GM23338 (cell line): ENCODE measurements around the gene SEMA3C. TPM values are rescaled to one million over a fixed set of nuclear protein-coding genes. Genes with fewer than 3 reads are reported as not detected.

Experiments used
- ATAC-seq: fragments of 200-7000 bp; cut with Tn5 transposase; 3 replicates; pipeline ENCODE4 v1.9.1; 2020
- DNase-seq: peaks from one replicate; pipeline ENCODE4 v3.0.0-alpha.2; 2015; ENCODE audit warnings: low spot score
- H2AFZ ChIP-seq: fragments of 200-600 bp; sonication (generic); 2 replicates; pipeline ENCODE4 v1.8.0; 2016; ENCODE audit warnings: antibody characterized with exemption, mild to moderate bottlenecking, moderate library complexity
- H3F3A ChIP-seq: fragments of 200-600 bp; sonication (generic); replicated peaks from 2 replicates; pipeline ENCODE4 v1.8.0; 2017; ENCODE audit warnings: antibody characterized with exemption, mixed run types, low read depth
- H3K27ac ChIP-seq: fragments of 200-600 bp; sonication (generic); 2 replicates; pipeline ENCODE4 v1.6.1; 2016; ENCODE audit warnings: low read depth
- H3K27me3 ChIP-seq: fragments of 200-600 bp; sonication (generic); 2 replicates; pipeline ENCODE4 v1.8.0; 2016; ENCODE audit warnings: mild to moderate bottlenecking, mixed run types, moderate library complexity; ENCODE audit not compliant: insufficient read depth
- H3K36me3 ChIP-seq: fragments of 200-600 bp; sonication (generic); 2 replicates; pipeline ENCODE4 v1.8.0; 2016; ENCODE audit warnings: mild to moderate bottlenecking; ENCODE audit not compliant: insufficient read depth
- H3K4me1 ChIP-seq: fragments of 200-600 bp; sonication (generic); 2 replicates; pipeline ENCODE4 v1.8.0; 2016; ENCODE audit warnings: mild to moderate bottlenecking, moderate library complexity; ENCODE audit not compliant: insufficient read depth
- H3K4me2 ChIP-seq: fragments of 200-600 bp; sonication (generic); 2 replicates; pipeline ENCODE4 v1.7.1; 2017; ENCODE audit warnings: mixed run types
- H3K4me3 ChIP-seq: fragments of 200-600 bp; sonication (generic); 2 replicates; pipeline ENCODE4 v1.6.1; 2016; ENCODE audit warnings: mixed run types
- H3K79me2 ChIP-seq: fragments of 200-600 bp; sonication (generic); replicated peaks from 2 replicates; pipeline ENCODE4 v1.8.0; 2017; ENCODE audit warnings: mild to moderate bottlenecking; ENCODE audit not compliant: insufficient read depth
- H3K9me2 ChIP-seq: fragments of 200-600 bp; sonication (generic); 2 replicates; pipeline ENCODE4 v1.8.0; 2017; ENCODE audit not compliant: insufficient read depth
- H4K20me1 ChIP-seq: fragments of 200-600 bp; sonication (generic); replicated peaks from 2 replicates; pipeline ENCODE4 v1.8.0; 2017; ENCODE audit warnings: mild to moderate bottlenecking; ENCODE audit not compliant: insufficient read depth
- H3K27ac Mint-ChIP-seq: 2 replicates; pipeline ENCODE4 v1.8.0; 2020; ENCODE audit warnings: inconsistent platforms, mild to moderate bottlenecking, moderate library complexity, mixed read lengths
- H3K27me3 Mint-ChIP-seq: 3 replicates; pipeline ENCODE4 v1.8.0; 2022; ENCODE audit warnings: low read depth, mild to moderate bottlenecking, moderate library complexity, mixed read lengths, inconsistent platforms; ENCODE audit not compliant: insufficient read depth, poor library complexity
- H3K36me3 Mint-ChIP-seq: 3 replicates; pipeline ENCODE4 v1.8.0; 2021; ENCODE audit warnings: low read depth, mild to moderate bottlenecking, inconsistent platforms, moderate library complexity, mixed read lengths
- H3K4me1 Mint-ChIP-seq: 3 replicates; pipeline ENCODE4 v1.8.0; 2020; ENCODE audit warnings: mild to moderate bottlenecking, inconsistent platforms, mixed read lengths
- H3K4me3 Mint-ChIP-seq: 3 replicates; pipeline ENCODE4 v1.8.0; 2021; ENCODE audit warnings: moderate library complexity, mild to moderate bottlenecking, inconsistent platforms, mixed read lengths
- H3K9me3 Mint-ChIP-seq: 3 replicates; pipeline ENCODE4 v1.8.0; 2020; ENCODE audit warnings: moderate library complexity, mild to moderate bottlenecking, inconsistent platforms, mixed read lengths
- CREB1 ChIP-seq: fragments of 250-450 bp; sonication (Bioruptor Pico); IDR thresholded peaks from 2 replicates; pipeline ENCODE4 v1.5.0; 2020; ENCODE audit warnings: low read depth, mild to moderate bottlenecking, moderate library complexity
- EZH2phosphoT487 ChIP-seq: fragments of 200-600 bp; sonication (generic); IDR thresholded peaks from one replicate; pipeline ENCODE4 v1.8.1; 2018; ENCODE audit warnings: antibody characterized with exemption; ENCODE audit not compliant: unreplicated experiment
- REST ChIP-seq: IDR thresholded peaks from one replicate; pipeline ENCODE4 v1.6.1; 2018; ENCODE audit warnings: antibody characterized with exemption; ENCODE audit not compliant: unreplicated experiment
- STAT1 ChIP-seq: IDR thresholded peaks from one replicate; pipeline ENCODE4 v1.6.1; 2016; ENCODE audit warnings: antibody characterized with exemption; ENCODE audit not compliant: unreplicated experiment
- ZNF331 ChIP-seq: fragments of 250-450 bp; sonication (Bioruptor Pico); IDR thresholded peaks from 2 replicates; pipeline ENCODE4 v1.5.0; 2020; ENCODE audit warnings: low read depth, mild to moderate bottlenecking, moderate library complexity
- polyA plus RNA-seq: library from polyadenylated mRNA; unstranded; fragments of >200 nt; fragmentation: Nextera tagmentation; extraction: Ambion mirVana; gene quantifications from 2 replicates; pipeline ENCODE4 v1.2.1, GENCODE V29; 2016
- total RNA-seq: library from RNA; depleted of rRNA; stranded (reverse); fragments of >200 nt; shearing (Covaris generic); gene quantifications from 2 replicates; pipeline ENCODE4 v1.2.3, GENCODE V29; 2014
- TF ChIP-seq, protein P1 (sequence below), 2 experiments: fragments of 200-600 bp in 1 of 2; sonication (generic) in 1 of 2; conservative IDR thresholded peaks; 2 replicates each; pipeline versions ENCODE4 v1.5.1 to v1.6.1; 2016 to 2017; ENCODE audit warnings: antibody characterized with exemption in 2 of 2, low read depth in 2 of 2, mild to moderate bottlenecking in 2 of 2, moderate library complexity in 1 of 2
- TF ChIP-seq, protein P2 (sequence below): IDR thresholded peaks from 2 replicates; pipeline ENCODE4 v1.6.1; 2016; ENCODE audit warnings: antibody characterized with exemption

The SEMA3C gene
- total and polyA plus RNA-seq, 2 experiments from 2014 or later = 1.0 to 3.5 TPM

- Mint-ChIP-seq H3K4me3 (no peak overlapping the region), H3K4me1 (peaks cover 5% of the 10 kb centered on the region; the same call in 2 of the 3 replicates), H3K27ac (no peak overlapping the region), H3K27me3 (no peaks in the 10 kb centered on the region), H3K9me3 (no peaks in the 10 kb centered on the region), H3K36me3 (no peaks in the 10 kb centered on the region)
- ATAC-seq = no peak
- no peaks in the 10 kb centered on the region for H3K9me2 ChIP-seq
- no peak overlapping the region for H3K4me3 ChIP-seq
- no peaks in the 10 kb centered on the region for H3K36me3 ChIP-seq
- H3K4me1 ChIP-seq = no peaks in the 10 kb centered on the region
- H3K27me3 ChIP-seq = no peaks in the 10 kb centered on the region
- no peaks in the 10 kb centered on the region for H3K79me2 ChIP-seq
- no peak overlapping the region for H3K4me2 ChIP-seq
- TF ChIP-seq, protein P1, sequence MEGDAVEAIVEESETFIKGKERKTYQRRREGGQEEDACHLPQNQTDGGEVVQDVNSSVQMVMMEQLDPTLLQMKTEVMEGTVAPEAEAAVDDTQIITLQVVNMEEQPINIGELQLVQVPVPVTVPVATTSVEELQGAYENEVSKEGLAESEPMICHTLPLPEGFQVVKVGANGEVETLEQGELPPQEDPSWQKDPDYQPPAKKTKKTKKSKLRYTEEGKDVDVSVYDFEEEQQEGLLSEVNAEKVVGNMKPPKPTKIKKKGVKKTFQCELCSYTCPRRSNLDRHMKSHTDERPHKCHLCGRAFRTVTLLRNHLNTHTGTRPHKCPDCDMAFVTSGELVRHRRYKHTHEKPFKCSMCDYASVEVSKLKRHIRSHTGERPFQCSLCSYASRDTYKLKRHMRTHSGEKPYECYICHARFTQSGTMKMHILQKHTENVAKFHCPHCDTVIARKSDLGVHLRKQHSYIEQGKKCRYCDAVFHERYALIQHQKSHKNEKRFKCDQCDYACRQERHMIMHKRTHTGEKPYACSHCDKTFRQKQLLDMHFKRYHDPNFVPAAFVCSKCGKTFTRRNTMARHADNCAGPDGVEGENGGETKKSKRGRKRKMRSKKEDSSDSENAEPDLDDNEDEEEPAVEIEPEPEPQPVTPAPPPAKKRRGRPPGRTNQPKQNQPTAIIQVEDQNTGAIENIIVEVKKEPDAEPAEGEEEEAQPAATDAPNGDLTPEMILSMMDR (conservative IDR thresholded peaks at IDR 0.05; ENCODE audit: low read depth in 2 of 2) = 0 out of 4 replicates have a peak, but pooled peaks of 1 of the 2 experiments have one; percentile 15
- TF ChIP-seq REST = no peak
- no peak overlapping the region for H2AFZ ChIP-seq
- no peaks in the 10 kb centered on the region for H4K20me1 ChIP-seq
- H3K27ac ChIP-seq = no peak overlapping the region
- H3F3A ChIP-seq = no peaks in the 10 kb centered on the region
- DNase-seq = no peak
Observed at GRCh38 chr7:80967071-80967916, 48.4 kb upstream of the SEMA3C start.

DNA sequence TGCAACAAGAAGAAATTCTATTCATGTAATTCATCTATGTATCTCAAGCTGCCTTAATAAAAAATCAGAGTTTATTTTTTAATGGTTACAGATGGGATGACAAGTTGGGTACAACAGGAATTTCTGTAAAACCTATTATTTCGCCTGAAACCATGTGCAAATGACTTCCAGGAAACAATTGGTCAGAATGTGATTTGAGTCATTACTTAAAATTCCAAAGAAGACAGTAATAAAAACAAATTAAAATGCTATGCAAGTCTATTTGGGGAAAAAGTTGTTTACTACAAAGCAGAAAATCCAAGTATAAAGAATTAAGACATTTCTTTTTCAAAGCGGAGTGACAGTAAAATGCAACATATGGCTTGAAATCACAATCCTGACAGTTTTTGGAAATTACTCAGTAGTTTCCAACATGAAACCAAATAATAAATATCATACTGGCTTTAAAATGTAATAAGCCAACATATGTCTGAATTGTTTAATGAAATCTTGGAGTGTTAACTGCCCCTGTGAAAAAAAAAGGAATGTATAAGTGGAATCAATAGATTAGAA lies 41.5 kb upstream of the SEMA3C start:
- Histone ChIP-seq H2AFZ (no peak overlapping the region), H3K4me2 (no peak overlapping the region), H3K79me2 (no peaks in the 10 kb centered on the region), H3K27me3 (no peaks in the 10 kb centered on the region), H3K27ac (no peak overlapping the region), H3K9me2 (no peaks in the 10 kb centered on the region; the same call in 1 of the 2 replicates), H3K4me3 (no peak overlapping the region), H3K36me3 (no peaks in the 10 kb centered on the region), H4K20me1 (no peaks in the 10 kb centered on the region), H3F3A (no peaks in the 10 kb centered on the region), H3K4me1 (no peaks in the 10 kb centered on the region)
- no peak for ATAC-seq
- DNase-seq = no peak
- no peaks in the 10 kb centered on the region for H3K4me1 Mint-ChIP-seq
- no peaks in the 10 kb centered on the region for H3K36me3 Mint-ChIP-seq
- no peaks in the 10 kb centered on the region for H3K9me3 Mint-ChIP-seq
- H3K4me3 Mint-ChIP-seq = no peak overlapping the region
- no peak overlapping the region for H3K27ac Mint-ChIP-seq
- H3K27me3 Mint-ChIP-seq = no peaks in the 10 kb centered on the region
- TF ChIP-seq REST (no peak), ZNF331 (CRISPR knock-in tag) (no peak), EZH2phosphoT487 (no peak), STAT1 (no peak), CREB1 (no peak)
- TF ChIP-seq, protein P2, sequence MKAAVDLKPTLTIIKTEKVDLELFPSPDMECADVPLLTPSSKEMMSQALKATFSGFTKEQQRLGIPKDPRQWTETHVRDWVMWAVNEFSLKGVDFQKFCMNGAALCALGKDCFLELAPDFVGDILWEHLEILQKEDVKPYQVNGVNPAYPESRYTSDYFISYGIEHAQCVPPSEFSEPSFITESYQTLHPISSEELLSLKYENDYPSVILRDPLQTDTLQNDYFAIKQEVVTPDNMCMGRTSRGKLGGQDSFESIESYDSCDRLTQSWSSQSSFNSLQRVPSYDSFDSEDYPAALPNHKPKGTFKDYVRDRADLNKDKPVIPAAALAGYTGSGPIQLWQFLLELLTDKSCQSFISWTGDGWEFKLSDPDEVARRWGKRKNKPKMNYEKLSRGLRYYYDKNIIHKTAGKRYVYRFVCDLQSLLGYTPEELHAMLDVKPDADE = no peak
